ENCODE results near the gene HDAC10.

DNA sequence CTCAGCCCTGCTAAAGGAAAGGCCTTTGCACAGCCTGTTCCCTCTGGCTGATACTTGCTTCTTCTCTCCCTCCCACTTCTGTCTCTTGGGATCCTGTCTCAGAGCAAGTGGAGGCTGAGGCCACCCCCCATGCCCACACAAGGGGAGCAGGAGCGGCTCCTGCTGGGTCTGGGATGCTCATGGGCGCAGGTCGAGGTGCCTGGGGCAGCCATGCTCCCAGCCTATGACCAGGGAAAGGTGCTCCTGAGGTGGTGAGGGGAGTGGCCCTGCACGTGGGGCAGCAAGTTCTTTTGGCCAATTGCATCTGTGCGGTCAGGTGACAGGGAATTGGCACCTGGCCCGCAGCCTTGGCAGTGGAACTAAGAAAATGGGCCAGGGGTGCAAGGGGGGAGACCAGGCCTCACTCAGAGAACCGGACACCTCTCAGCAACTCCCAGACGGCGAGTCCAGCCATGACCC, 17.6 kb upstream of the HDAC10 start:
- TF ChIP-seq POLR2A (IDR thresholded peaks at IDR 0.05; ENCODE audit: low read depth) (no peak), EP300 (IDR thresholded peaks at IDR 0.05) (no peak), POLR2AphosphoS5 (IDR thresholded peaks at IDR 0.05) (no peak)
- TF ChIP-seq, protein P1, sequence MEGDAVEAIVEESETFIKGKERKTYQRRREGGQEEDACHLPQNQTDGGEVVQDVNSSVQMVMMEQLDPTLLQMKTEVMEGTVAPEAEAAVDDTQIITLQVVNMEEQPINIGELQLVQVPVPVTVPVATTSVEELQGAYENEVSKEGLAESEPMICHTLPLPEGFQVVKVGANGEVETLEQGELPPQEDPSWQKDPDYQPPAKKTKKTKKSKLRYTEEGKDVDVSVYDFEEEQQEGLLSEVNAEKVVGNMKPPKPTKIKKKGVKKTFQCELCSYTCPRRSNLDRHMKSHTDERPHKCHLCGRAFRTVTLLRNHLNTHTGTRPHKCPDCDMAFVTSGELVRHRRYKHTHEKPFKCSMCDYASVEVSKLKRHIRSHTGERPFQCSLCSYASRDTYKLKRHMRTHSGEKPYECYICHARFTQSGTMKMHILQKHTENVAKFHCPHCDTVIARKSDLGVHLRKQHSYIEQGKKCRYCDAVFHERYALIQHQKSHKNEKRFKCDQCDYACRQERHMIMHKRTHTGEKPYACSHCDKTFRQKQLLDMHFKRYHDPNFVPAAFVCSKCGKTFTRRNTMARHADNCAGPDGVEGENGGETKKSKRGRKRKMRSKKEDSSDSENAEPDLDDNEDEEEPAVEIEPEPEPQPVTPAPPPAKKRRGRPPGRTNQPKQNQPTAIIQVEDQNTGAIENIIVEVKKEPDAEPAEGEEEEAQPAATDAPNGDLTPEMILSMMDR (IDR thresholded peaks at IDR 0.05): no peak
